GM19324 (cell line): ENCODE data around the gene HS2ST1.
"Not testable (repeated sequence)": the region's sequence is repeated elsewhere in the genome, so short reads cannot be mapped to it uniquely, and the experiment has no call there.

Experiments used
- ATAC-seq: cut with Tn5 transposase; IDR thresholded peaks from one replicate; pipeline ENCODE4 v1.9.1; 2021; ENCODE audit warnings: mild to moderate bottlenecking, moderate library complexity; ENCODE audit not compliant: unreplicated experiment, low FRiP score

Gene HS2ST1

GRCh38 chr1:86965012-86965826 is 50.8 kb downstream of the HS2ST1 start:
- no peak for ATAC-seq

GRCh38 chr1:86965827-86966182 is 51.4 kb downstream of the HS2ST1 start:
- ATAC-seq, result no peak

GRCh38 chr1:86970938-86971337 is 56.5 kb downstream of the HS2ST1 start:
- ATAC-seq, result no peak

- no peak for ATAC-seq
Observed at GRCh38 chr1:86971778-86972177, 57.3 kb downstream of the HS2ST1 start.

GRCh38 chr1:86972262-86972661 is 57.8 kb downstream of the HS2ST1 start:
- no peak for ATAC-seq

GRCh38 chr1:86975993-86976550 is 61.6 kb downstream of the HS2ST1 start:
- no peak for ATAC-seq

DNA sequence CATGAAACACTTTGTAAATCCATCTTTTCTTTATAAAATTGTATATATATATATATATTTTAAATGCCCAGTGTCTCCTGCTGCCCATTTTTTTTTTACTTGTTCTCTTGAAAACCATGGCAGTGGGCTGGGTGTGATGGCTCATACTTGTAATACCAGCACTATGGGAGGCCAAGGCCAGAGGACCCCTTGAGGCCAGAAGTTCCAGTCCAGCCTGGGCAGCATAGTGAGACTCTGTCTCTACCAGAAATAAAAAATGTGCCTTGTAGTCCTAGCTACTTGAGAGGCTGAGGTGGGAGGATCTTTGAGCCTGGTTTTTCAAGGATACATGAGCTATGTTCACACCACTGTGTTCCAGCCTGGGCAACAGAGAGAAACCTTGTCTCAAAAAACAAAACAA is 62.2 kb downstream of the HS2ST1 start:
- no peak for ATAC-seq

DNA sequence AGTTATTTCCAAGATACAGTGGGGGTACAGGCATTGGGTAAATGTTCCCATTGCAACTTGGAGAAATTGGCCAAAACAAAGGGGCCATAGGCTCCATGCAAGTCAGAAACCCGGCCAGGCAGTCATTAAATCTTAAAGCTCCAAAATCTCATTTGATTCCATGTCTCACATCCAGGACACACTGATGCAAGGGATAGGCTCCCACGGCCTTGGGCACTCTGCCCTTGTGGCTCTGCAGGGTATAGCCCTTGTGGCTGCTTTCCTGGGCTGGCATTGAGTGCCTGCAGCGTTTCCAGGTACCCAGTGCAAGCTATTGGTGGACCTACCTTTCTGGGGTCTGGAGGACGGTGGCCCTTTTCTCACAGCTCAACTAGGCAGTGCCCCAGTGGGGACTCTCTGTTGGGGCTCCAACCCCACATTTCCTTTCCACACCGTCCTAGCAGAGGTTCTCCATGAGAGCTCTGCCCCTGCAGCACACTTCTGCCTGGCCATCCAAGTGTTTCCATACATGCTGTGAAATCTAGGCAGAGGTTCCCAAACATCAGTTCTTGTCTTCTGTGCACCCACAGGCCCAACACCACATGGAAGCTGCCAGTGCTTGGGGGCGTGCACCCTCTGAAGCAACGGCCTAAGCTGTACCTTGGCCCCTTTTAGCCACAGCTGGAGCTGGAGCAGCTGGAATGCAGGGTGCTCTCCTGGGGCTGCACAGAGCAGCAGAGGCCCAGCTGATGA is 67.2 kb downstream of the HS2ST1 start:
- no peak for ATAC-seq

DNA sequence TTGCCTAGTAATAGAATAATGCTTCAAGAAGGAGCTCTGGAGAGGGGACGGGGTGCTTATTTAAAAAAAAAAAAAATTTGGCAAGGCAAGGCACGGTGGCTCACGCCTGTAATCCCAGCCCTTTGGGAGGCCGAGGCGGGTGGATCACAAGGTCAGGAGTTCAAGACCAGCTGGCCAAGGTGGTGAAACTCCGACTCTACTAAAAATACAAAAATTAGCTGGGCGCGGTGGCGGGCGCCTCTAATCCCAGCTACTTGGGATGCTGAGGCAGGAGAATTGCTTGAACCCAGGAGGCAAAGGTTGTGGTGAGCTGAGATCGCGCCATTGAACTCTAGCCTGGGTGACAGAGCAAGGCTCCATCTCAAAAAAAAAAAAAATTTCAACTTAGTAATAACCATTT is 69.2 kb downstream of the HS2ST1 start:
- ATAC-seq, result not testable (repeated sequence)

- no peak for ATAC-seq
Observed at GRCh38 chr1:86987446-86987845, 73.0 kb downstream of the HS2ST1 start.

- no peak for ATAC-seq
Observed at GRCh38 chr1:86988835-86989234, 74.4 kb downstream of the HS2ST1 start.

GRCh38 chr1:86989690-86990089 is 75.3 kb downstream of the HS2ST1 start:
- not testable (repeated sequence) for ATAC-seq

DNA sequence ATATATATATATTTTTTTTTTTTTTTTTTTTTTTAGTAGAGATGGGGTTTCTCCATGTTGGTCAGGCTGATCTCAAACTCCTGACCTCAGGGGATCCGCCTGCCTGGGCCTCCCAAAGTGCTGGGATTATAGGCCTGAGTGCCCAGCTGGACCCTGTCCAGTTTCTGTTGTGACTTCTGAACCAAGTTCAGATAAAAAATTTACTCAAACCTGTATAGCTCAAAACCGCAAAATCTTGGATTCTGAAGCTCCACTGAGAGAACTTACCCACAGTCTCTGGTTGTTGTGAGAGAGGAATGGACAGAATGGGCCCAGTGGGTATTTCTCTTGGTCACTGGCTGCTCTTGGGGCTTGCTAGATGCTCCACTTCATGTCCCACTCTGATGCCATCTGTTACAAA is 76.4 kb downstream of the HS2ST1 start:
- no peak for ATAC-seq

DNA sequence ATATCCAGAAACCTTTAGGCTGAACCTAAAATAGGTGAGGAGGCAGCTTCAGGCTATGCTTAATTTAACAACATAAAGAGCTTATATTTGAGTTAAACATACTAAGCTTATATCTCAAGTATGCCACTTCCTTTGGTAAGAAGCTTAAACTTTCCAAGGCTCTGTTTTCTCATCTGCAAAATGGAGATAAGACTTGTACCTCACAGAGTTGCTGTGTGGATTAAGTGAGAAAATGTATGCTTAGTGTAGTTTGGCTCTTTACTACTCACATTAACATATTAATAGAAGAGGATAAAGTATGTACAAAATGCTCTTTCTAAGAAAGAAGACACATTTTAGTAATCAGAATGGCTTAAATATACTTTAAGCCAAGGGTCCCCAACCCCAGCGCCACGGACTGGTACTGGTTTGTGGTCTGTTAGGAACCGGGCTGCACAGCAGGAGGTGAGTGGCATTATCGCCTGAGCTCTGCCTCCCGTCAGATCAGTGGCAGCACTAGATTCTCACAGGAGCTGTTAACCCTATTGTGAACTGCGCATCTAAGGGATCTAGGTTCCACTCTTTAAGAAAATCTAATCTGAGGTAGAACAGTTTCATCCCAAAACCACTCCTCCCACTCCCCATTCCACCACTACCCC is 77.2 kb downstream of the HS2ST1 start:
- ATAC-seq, result no peak

DNA sequence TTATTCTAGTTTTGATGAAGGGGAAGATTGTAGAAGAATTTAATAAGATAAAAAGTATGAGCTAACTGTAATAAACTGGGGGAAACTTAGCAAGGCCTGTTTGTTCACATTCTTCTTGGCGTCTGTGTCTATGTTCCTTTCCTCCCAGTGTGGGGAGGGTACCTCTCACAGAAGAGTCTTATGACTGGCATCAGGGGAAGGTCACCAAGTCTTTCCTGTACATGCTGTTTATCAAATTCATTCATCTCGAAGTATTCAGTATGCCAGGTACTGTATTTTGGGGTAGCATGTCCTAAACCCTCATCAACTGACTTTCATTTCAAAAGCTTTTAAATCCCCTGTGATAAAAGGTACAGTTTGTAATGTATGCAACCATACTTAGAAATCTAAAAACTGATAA is 78.4 kb downstream of the HS2ST1 start:
- ATAC-seq, result no peak

DNA sequence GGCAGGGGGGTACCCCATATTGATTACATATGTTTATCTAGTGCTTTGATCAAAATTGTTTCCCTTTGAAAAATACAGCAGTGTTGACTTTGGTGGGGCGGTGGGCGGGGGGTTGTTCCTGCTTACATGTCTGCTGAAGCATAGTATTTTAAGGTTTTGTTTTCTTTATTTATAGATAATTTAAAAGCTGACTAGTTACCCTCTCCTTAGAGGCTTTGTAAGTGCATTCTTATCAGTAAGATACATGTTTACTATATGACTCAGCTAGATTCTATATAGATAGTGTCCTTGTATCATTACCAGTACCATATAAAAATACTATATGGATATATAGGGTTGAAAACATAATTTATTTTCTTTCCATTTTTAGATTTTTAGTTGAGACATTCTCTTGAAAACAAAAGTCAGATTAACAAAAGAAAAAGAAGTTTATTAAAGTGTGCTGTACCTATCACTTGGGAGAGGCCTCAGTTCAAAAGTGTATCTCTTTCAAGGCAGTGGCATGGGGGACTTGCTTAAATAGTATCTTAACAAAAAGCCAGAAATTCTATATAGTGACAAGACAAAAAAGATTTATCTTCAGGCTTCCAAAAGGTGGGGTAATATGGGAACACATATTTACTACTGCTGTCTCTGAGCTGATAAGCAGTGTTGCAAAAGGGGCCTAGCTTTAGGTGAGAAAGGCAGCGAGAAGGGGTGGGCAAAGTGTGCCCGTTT is 79.0 kb downstream of the HS2ST1 start:
- ATAC-seq, result no peak

DNA sequence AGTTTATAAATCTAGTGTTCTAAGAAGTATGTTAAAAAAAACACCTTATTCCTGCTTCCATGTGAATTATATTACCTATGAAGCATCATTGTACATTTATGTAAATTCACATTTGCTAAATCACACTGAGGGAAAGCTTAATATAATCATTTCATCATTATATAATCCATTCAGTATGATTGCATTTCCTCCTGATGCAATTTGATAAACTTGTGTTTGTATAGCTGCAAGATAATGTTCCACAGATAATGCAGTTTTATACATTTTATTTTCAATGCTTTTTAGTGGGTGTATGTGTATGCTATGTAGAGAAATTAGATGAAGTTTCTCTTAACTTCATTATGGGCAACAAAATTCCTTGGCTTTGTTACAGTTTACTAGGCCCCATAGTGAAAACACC is 79.6 kb downstream of the HS2ST1 start:
- ATAC-seq, result no peak

- no peak for ATAC-seq
Observed at GRCh38 chr1:86997538-86997937, 83.1 kb downstream of the HS2ST1 start.

DNA sequence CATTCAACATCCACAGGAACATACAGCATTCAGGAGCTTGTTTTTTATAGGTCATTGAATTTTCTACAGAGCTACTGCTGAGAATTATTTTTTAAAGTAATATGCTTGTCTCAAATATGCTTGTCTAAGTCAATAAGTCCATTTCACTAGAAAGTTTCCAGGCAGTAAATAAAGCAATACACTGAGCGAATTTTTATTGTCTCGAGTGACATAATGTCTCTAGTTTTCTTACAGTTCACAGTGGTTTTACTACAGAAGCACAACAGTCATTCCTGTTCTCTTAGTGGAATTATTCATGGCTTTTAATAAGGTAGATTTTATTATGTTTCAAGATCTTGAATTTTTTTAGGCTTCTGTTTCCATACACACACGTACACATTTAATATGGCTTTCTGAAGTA is 83.8 kb downstream of the HS2ST1 start:
- ATAC-seq, result no peak

GRCh38 chr1:86998727-86999126 is 84.3 kb downstream of the HS2ST1 start:
- no peak for ATAC-seq

GRCh38 chr1:87000460-87000859 is 86.0 kb downstream of the HS2ST1 start:
- no peak for ATAC-seq
